IMR-90 (cell line): ENCODE measurements around the gene C16orf82. TPM values are rescaled to one million over a fixed set of nuclear protein-coding genes. Genes with fewer than 3 reads are reported as not detected.

Experiments
- ATAC-seq: fragments of 200-7000 bp; cut with Tn5 transposase; 2 replicates; pipeline ENCODE4 v1.9.1; 2020; ENCODE audit warnings: low read depth, mild to moderate bottlenecking, moderate library complexity
- BruUV-seq: library from RNA; stranded (reverse); fragments of 400-500 nt; replicated peaks from 2 replicates; lab custom pipeline; 2021; lab: Mats Ljungman, UMichigan
- CTCF ChIA-PET: fragments of 300-600 bp; formaldehyde crosslinking; extraction: SDS; loops from one replicate; lab custom pipeline; 2021; ENCODE audit warnings: antibody characterized with exemption; lab: Yijun Ruan, JAX
- POLR2A ChIA-PET: fragments of 300-600 bp; sonication (Branson Sonifier 250); formaldehyde crosslinking; loops from one replicate; lab custom pipeline; 2022; ENCODE audit warnings: antibody characterized with exemption; ENCODE audit not compliant: unreplicated experiment; lab: Charles Lee
- DNase-seq: peaks from one replicate; pipeline ENCODE4 v3.0.0; 2013
- H2AFZ ChIP-seq: replicated peaks from 2 replicates; pipeline ENCODE3; 2013; ENCODE audit warnings: low read length, mild to moderate bottlenecking; ENCODE audit not compliant: poor library complexity
- H2AK5ac ChIP-seq: 2 replicates; pipeline ENCODE4 v1.6.1; 2013; ENCODE audit warnings: low read depth, low read length, inconsistent platforms
- H2AK9ac ChIP-seq: replicated peaks from 2 replicates; pipeline ENCODE3; 2013; ENCODE audit warnings: mild to moderate bottlenecking, low read depth, low read length, moderate library complexity; ENCODE audit not compliant: poor library complexity
- H2BK120ac ChIP-seq: 2 replicates; pipeline ENCODE4 v1.6.1; 2013; ENCODE audit warnings: low read depth, low read length, inconsistent platforms
- H2BK15ac ChIP-seq: 3 replicates; pipeline ENCODE4 v1.6.1; 2013; ENCODE audit warnings: low read depth, low read length, inconsistent platforms
- H2BK20ac ChIP-seq: 2 replicates; pipeline ENCODE4 v1.6.1; 2013; ENCODE audit warnings: low read depth, mild to moderate bottlenecking, inconsistent platforms, low read length, moderate library complexity
- H2BK5ac ChIP-seq: 2 replicates; pipeline ENCODE4 v1.6.1; 2013; ENCODE audit warnings: mild to moderate bottlenecking, low read depth, low read length, inconsistent platforms; ENCODE audit not compliant: poor library complexity, severe bottlenecking
- H3K14ac ChIP-seq: replicated peaks from 2 replicates; pipeline ENCODE4 v1.6.1; 2013; ENCODE audit warnings: low read depth, low read length, inconsistent platforms
- H3K18ac ChIP-seq: 2 replicates; pipeline ENCODE4 v1.6.1; 2013; ENCODE audit warnings: low read depth, low read length, control low read depth
- H3K23ac ChIP-seq: 2 replicates; pipeline ENCODE4 v1.6.1; 2013; ENCODE audit warnings: low read depth, low read length, inconsistent platforms
- H3K27ac ChIP-seq: 2 replicates; pipeline ENCODE4 v1.5.1; 2013; ENCODE audit warnings: mild to moderate bottlenecking, control low read depth, low read length; ENCODE audit not compliant: insufficient read depth
- H3K27me3 ChIP-seq: 2 replicates; pipeline ENCODE4 v1.6.1; 2013; ENCODE audit warnings: low read length; ENCODE audit not compliant: control insufficient read depth, insufficient read depth
- H3K36me3 ChIP-seq: 2 replicates; pipeline ENCODE4 v1.6.1; 2013; ENCODE audit warnings: low read length, mixed read lengths; ENCODE audit not compliant: control insufficient read depth, insufficient read depth
- H3K4ac ChIP-seq: 2 replicates; pipeline ENCODE4 v1.6.1; 2013; ENCODE audit warnings: low read depth, low read length, inconsistent platforms
- H3K4me1 ChIP-seq: 2 replicates; pipeline ENCODE4 v1.6.1; 2013; ENCODE audit warnings: low read length, mixed read lengths; ENCODE audit not compliant: control insufficient read depth, insufficient read depth
- H3K4me2 ChIP-seq: 2 replicates; pipeline ENCODE4 v1.6.1; 2013; ENCODE audit warnings: low read depth, mild to moderate bottlenecking, control low read depth, low read length, moderate library complexity
- H3K4me3 ChIP-seq: 2 replicates; pipeline ENCODE4 v1.5.1; 2013; ENCODE audit warnings: low read depth, mild to moderate bottlenecking, control low read depth, low read length, moderate library complexity; ENCODE audit not compliant: insufficient read depth
- H3K56ac ChIP-seq: 2 replicates; pipeline ENCODE4 v1.6.1; 2013; ENCODE audit warnings: low read length, inconsistent platforms; ENCODE audit not compliant: insufficient read depth; ENCODE audit errors: extremely low read depth
- H3K79me1 ChIP-seq, 2 experiments: 2 replicates each; pipeline ENCODE4 v1.6.1; 2013; ENCODE audit warnings: low read length in 2 of 2, inconsistent platforms in 1 of 2, low read depth in 1 of 2
- H3K9ac ChIP-seq: 2 replicates; pipeline ENCODE4 v1.6.1; 2013; ENCODE audit warnings: low read depth, low read length, control low read depth
- H3K9me1 ChIP-seq: 2 replicates; pipeline ENCODE4 v1.6.1; 2013; ENCODE audit warnings: low read length, inconsistent platforms; ENCODE audit not compliant: insufficient read depth
- H3K9me3 ChIP-seq: 2 replicates; pipeline ENCODE4 v1.6.1; 2013; ENCODE audit warnings: low read length; ENCODE audit not compliant: control insufficient read depth, insufficient read depth
- H4K20me1 ChIP-seq: 2 replicates; pipeline ENCODE4 v1.6.1; 2013; ENCODE audit warnings: low read length, inconsistent platforms; ENCODE audit not compliant: insufficient read depth
- H4K5ac ChIP-seq: 2 replicates; pipeline ENCODE4 v1.6.1; 2013; ENCODE audit warnings: mild to moderate bottlenecking, low read depth, low read length, control low read depth
- H4K8ac ChIP-seq, 2 experiments: 2 replicates each; pipeline ENCODE4 v1.6.1; 2013; ENCODE audit warnings: low read depth in 2 of 2, low read length in 2 of 2, control low read depth in 1 of 2, inconsistent platforms in 1 of 2
- H4K91ac ChIP-seq: 2 replicates; pipeline ENCODE4 v1.6.1; 2013; ENCODE audit warnings: low read depth, low read length, inconsistent platforms; ENCODE audit not compliant: insufficient read depth
- BHLHE40 ChIP-seq: fragments of 150-350 bp; IDR thresholded peaks from 2 replicates; pipeline ENCODE4 v1.6.1; 2016; ENCODE audit warnings: mild to moderate bottlenecking, low read depth, low read length
- CEBPB ChIP-seq: IDR thresholded peaks from 2 replicates; pipeline ENCODE4 v1.6.1; 2012; ENCODE audit warnings: low read depth, low read length, improper control_type of control experiment
- CHD1 ChIP-seq: IDR thresholded peaks from 2 replicates; pipeline ENCODE4 v1.6.1; 2012; ENCODE audit warnings: low read depth, low read length, improper control_type of control experiment
- CTCF ChIP-seq: conservative IDR thresholded peaks from 2 replicates; pipeline ENCODE4 v1.5.1; 2012; ENCODE audit warnings: mild to moderate bottlenecking, low read depth, low read length, improper control_type of control experiment
- ELK1 ChIP-seq: fragments of 150-350 bp; IDR thresholded peaks from 2 replicates; pipeline ENCODE4 v1.6.1; 2016; ENCODE audit warnings: low read depth, mild to moderate bottlenecking, low read length, moderate library complexity, borderline replicate concordance
- FOS ChIP-seq: fragments of 150-350 bp; IDR thresholded peaks from 2 replicates; pipeline ENCODE4 v1.6.1; 2016; ENCODE audit warnings: low read depth, low read length
- MAFK ChIP-seq: IDR thresholded peaks from 2 replicates; pipeline ENCODE4 v1.6.1; 2012; ENCODE audit warnings: low read depth, low read length, improper control_type of control experiment
- MAZ ChIP-seq: IDR thresholded peaks from 2 replicates; pipeline ENCODE4 v1.6.1; 2012; ENCODE audit warnings: low read depth, mild to moderate bottlenecking, low read length, improper control_type of control experiment, moderate library complexity, borderline replicate concordance
- MXI1 ChIP-seq: IDR thresholded peaks from 2 replicates; pipeline ENCODE4 v1.6.1; 2012; ENCODE audit warnings: low read depth, mild to moderate bottlenecking, low read length, moderate library complexity, borderline replicate concordance
- NFE2L2 ChIP-seq: fragments of 150-350 bp; IDR thresholded peaks from 2 replicates; pipeline ENCODE4 v1.6.1; 2016; ENCODE audit warnings: low read depth, mild to moderate bottlenecking, low read length
- POLR2A ChIP-seq: IDR thresholded peaks from 2 replicates; pipeline ENCODE4 v1.6.1; 2012; ENCODE audit warnings: mild to moderate bottlenecking, low read depth, low read length
- RAD21 ChIP-seq: IDR thresholded peaks from 2 replicates; pipeline ENCODE4 v1.6.1; 2012; ENCODE audit warnings: low read length, improper control_type of control experiment
- RCOR1 ChIP-seq: IDR thresholded peaks from 2 replicates; pipeline ENCODE4 v1.6.1; 2012; ENCODE audit warnings: mild to moderate bottlenecking, low read length, improper control_type of control experiment; ENCODE audit not compliant: insufficient replicate concordance
- RFX5 ChIP-seq: IDR thresholded peaks from 2 replicates; pipeline ENCODE4 v1.8.0; 2012; ENCODE audit warnings: low read depth, mild to moderate bottlenecking, low read length, moderate library complexity
- SMC3 ChIP-seq: fragments of 150-350 bp; IDR thresholded peaks from 2 replicates; pipeline ENCODE4 v1.6.1; 2016; ENCODE audit warnings: low read depth, mild to moderate bottlenecking, antibody characterized with exemption, low read length, moderate library complexity
- WGBS, 2 experiments: methylation state at CpG; one replicate each; pipeline versions ENCODE4 v1.1.5 to v1.1.7; 2013; ENCODE audit warnings: missing lambda C conversion rate in 2 of 2; ENCODE audit not compliant: insufficient read length in 1 of 2; ENCODE audit errors: extremely low coverage in 2 of 2; 5-methylcytosine and 5-hydroxymethylcytosine counted together
- dilution Hi-C: fragments of 300-500 bp; cut with HindIII; formaldehyde crosslinking; loops from one replicate; pipeline ENCODE4 v1.14.3; 2018; ENCODE audit warnings: low sequenced_read_pairs; ENCODE audit not compliant: unreplicated experiment
- in situ Hi-C: fragments of 300-500 bp; cut with MboI; formaldehyde crosslinking; loops from 3 replicates; pipeline ENCODE4 v1.14.3; 2019; ENCODE audit warnings: low sequenced_read_pairs, inconsistent platforms, mixed read lengths
- intact Hi-C: fragments of 100-400 bp; cut with micrococcal nuclease; formaldehyde crosslinking; loops from 2 replicates; pipeline ENCODE4 v1.10.0; 2022
- polyA plus RNA-seq, 3 experiments: library from polyadenylated mRNA; depleted of rRNA; stranded (reverse); fragments of >200 nt; gene quantifications; 2 replicates each; pipeline ENCODE4 v1.2.3, GENCODE V29; 2012; ENCODE audit warnings: low replicate concordance in 1 of 3
- total RNA-seq: library from RNA; depleted of rRNA; stranded (reverse); fragments of >200 nt; gene quantifications from 2 replicates; pipeline ENCODE4 v1.2.3, GENCODE V29; 2012
- TF ChIP-seq, protein P1 (sequence below): fragments of 150-350 bp; IDR thresholded peaks from 2 replicates; pipeline ENCODE4 v1.6.1; 2017; ENCODE audit warnings: mild to moderate bottlenecking, antibody characterized with exemption, low read length, low read depth

Gene C16orf82
- total and polyA plus RNA-seq, 2 of the 4 experiments (the other 2 are of a cell fraction) = not detected

GRCh38 chr16:27049117-27049516, 17.6 kb upstream of the C16orf82 start:
- no peak overlapping the region for H2AFZ ChIP-seq
- ChIA-PET POLR2A (no interaction called here), CTCF (interaction anchor here (0.6 kb wide), 1 partner anchor 86 kb away, joined by 3 read pairs; no protein-coding TSS in a partner anchor)
- DNase-seq = no peak
- H3K79me1 ChIP-seq = no peaks in the 10 kb centered on the region
- no peak overlapping the region for H3K4me2 ChIP-seq
- H3K14ac ChIP-seq = no peak overlapping the region
- H4K5ac ChIP-seq = no peak overlapping the region
- no peak for TF ChIP-seq RAD21
- TF ChIP-seq MAFK = no peak
- TF ChIP-seq MAZ = no peak
- no peak for TF ChIP-seq RFX5
- no peak for TF ChIP-seq SMC3
- no peak for TF ChIP-seq CTCF
- TF ChIP-seq RCOR1 = no peak
- TF ChIP-seq CHD1 = no peak
- TF ChIP-seq CEBPB = no peak
- TF ChIP-seq, protein P1, sequence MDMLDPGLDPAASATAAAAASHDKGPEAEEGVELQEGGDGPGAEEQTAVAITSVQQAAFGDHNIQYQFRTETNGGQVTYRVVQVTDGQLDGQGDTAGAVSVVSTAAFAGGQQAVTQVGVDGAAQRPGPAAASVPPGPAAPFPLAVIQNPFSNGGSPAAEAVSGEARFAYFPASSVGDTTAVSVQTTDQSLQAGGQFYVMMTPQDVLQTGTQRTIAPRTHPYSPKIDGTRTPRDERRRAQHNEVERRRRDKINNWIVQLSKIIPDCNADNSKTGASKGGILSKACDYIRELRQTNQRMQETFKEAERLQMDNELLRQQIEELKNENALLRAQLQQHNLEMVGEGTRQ = no peak
- TF ChIP-seq NFE2L2 = no peak
- TF ChIP-seq POLR2A = no peak
- no peak for TF ChIP-seq FOS
- TF ChIP-seq ELK1 = no peak
- TF ChIP-seq BHLHE40 = no peak
- no peak for TF ChIP-seq MXI1
- whole genome bisulfite sequencing, 2 experiments = 51% methylated on average over 4 of the region's 5 CpGs; no CpG with 5 or more reads in 1 of the 2 experiments
- intact Hi-C loops = no loop called here
- no peaks in the 10 kb centered on the region; the same call in 1 of the 2 replicates for H3K27me3 ChIP-seq
- H3K27ac ChIP-seq = no peak overlapping the region
- no peaks in the 10 kb centered on the region for H3K9me1 ChIP-seq
- BruUV-seq = no TSS peak
- no peak overlapping the region for H3K4me3 ChIP-seq
- no peak overlapping the region for H2AK9ac ChIP-seq
- dilution Hi-C loops = no loop called here
- no peaks in the 10 kb centered on the region for H4K20me1 ChIP-seq
- H2BK5ac ChIP-seq = no peak overlapping the region
- H3K9ac ChIP-seq = no peak overlapping the region
- no peak for ATAC-seq
- H3K4me1 ChIP-seq = no peaks in the 10 kb centered on the region
- no peak overlapping the region for H3K4ac ChIP-seq
- no peak overlapping the region for H3K56ac ChIP-seq
- no peak overlapping the region for H2BK20ac ChIP-seq
- no peak overlapping the region for H3K18ac ChIP-seq
- no peak overlapping the region for H2BK120ac ChIP-seq
- H2BK15ac ChIP-seq = no peak overlapping the region
- in situ Hi-C loops = no loop called here
- no peaks in the 10 kb centered on the region for H3K36me3 ChIP-seq
- no peak overlapping the region for H4K91ac ChIP-seq
- no peak overlapping the region for H4K8ac ChIP-seq
- no peak overlapping the region for H3K23ac ChIP-seq
- no peak overlapping the region for H2AK5ac ChIP-seq
- H3K9me3 ChIP-seq = no peaks in the 10 kb centered on the region
